ENCODE data around the gene TNFRSF8. TPM values are rescaled to one million over a fixed set of nuclear protein-coding genes. Genes with fewer than 3 reads are reported as not detected.

TNFRSF8 gene
- total RNA-seq, 2 donors from 2014 or later, result 3.0 to 6.0 TPM

GRCh38 chr1:12019858-12020509, 43.1 kb upstream of the TNFRSF8 start:
- peaks cover 22% of the 10 kb centered on the region for H3K36me3 ChIP-seq
- peak overlapping the region; percentile 60 to 84 for H3K4me3 ChIP-seq
- no peaks in the 10 kb centered on the region for H3K27me3 ChIP-seq
- no peaks in the 10 kb centered on the region for H3K9me3 ChIP-seq
- no peak for DNase-seq (ENCODE audit: low spot score)
- peaks cover 0 to 11% of the 10 kb centered on the region in 2 donors for H3K4me1 ChIP-seq
- H3K27ac ChIP-seq, result peak overlapping the region; percentile 54 to 77
- no peak for TF ChIP-seq CTCF (IDR thresholded peaks at IDR 0.05)

GRCh38 chr1:12021616-12022015, 41.5 kb upstream of the TNFRSF8 start:
- H3K36me3 ChIP-seq, result peaks cover 24% of the 10 kb centered on the region

GRCh38 chr1:12022036-12022435, 41.1 kb upstream of the TNFRSF8 start:
- Histone ChIP-seq H3K36me3 (peaks cover 26% of the 10 kb centered on the region), H3K27ac (no peak overlapping the region), H3K9me3 (no peaks in the 10 kb centered on the region), H3K4me3 (no peak overlapping the region), H3K27me3 (no peaks in the 10 kb centered on the region), H3K4me1 (peaks cover 0 to 11% of the 10 kb centered on the region in 2 donors)
- no peak for TF ChIP-seq CTCF (IDR thresholded peaks at IDR 0.05)
- no peak for DNase-seq (ENCODE audit: low spot score)

More at GRCh38 chr1:12021616-12022015, 41.5 kb upstream of the TNFRSF8 start:
- H3K27me3 ChIP-seq, result no peaks in the 10 kb centered on the region
- H3K4me1 ChIP-seq, result peaks cover 0 to 11% of the 10 kb centered on the region in 2 donors
- TF ChIP-seq CTCF (IDR thresholded peaks at IDR 0.05), result no peak
- no peaks in the 10 kb centered on the region for H3K9me3 ChIP-seq
- no peak overlapping the region for H3K4me3 ChIP-seq
- H3K27ac ChIP-seq, result no peak overlapping the region
- DNase-seq (ENCODE audit: low spot score), result no peak

GRCh38 chr1:12026586-12026985, 36.5 kb upstream of the TNFRSF8 start:
- no peak for DNase-seq (ENCODE audit: low spot score)
- TF ChIP-seq CTCF (IDR thresholded peaks at IDR 0.05), result no peak
- Histone ChIP-seq H3K9me3 (no peaks in the 10 kb centered on the region), H3K27ac (no peak overlapping the region), H3K4me1 (no peaks in the 10 kb centered on the region), H3K27me3 (no peaks in the 10 kb centered on the region), H3K36me3 (peaks cover 44% of the 10 kb centered on the region), H3K4me3 (no peak overlapping the region)

- H3K27me3 ChIP-seq, result no peaks in the 10 kb centered on the region
- no peak for TF ChIP-seq CTCF (IDR thresholded peaks at IDR 0.05)
- peaks cover 33% of the 10 kb centered on the region for H3K36me3 ChIP-seq
- no peak for DNase-seq (ENCODE audit: low spot score)
- no peaks in the 10 kb centered on the region for H3K4me1 ChIP-seq
- no peak overlapping the region for H3K4me3 ChIP-seq
- H3K27ac ChIP-seq, result no peak overlapping the region
- H3K9me3 ChIP-seq, result no peaks in the 10 kb centered on the region
Observed at GRCh38 chr1:12028248-12028647, 34.9 kb upstream of the TNFRSF8 start.
